Pancreas (tissue), 10 donors: ENCODE results near the gene SDK1. TPM values are rescaled to one million over a fixed set of nuclear protein-coding genes. Genes with fewer than 3 reads are reported as not detected.
A peak's percentile ranks its signal among the peaks of the same experiment; 100 is the strongest.

Experiments
- ATAC-seq, 4 donors: fragments of 200-7000 bp; cut with Tn5 transposase; one replicate each; pipeline versions ENCODE4 v1.8.0 to v1.9.1; 2020; ENCODE audit warnings: mild to moderate bottlenecking in 4 of 4, moderate library complexity in 4 of 4
- DNase-seq, 6 donors: peaks; one replicate each; pipeline ENCODE4 v3.0.0-alpha.2; 2020
- FAIRE-seq: peaks from 2 replicates; lab custom pipeline; 2012; peaks lifted over from hg19 to GRCh38; lab: Jason Lieb, UNC
- H3K27ac ChIP-seq, 4 donors: fragments of 200-600 bp; sonication (generic); 1 replicate in 3 of 4; 2 replicates in 1 of 4; pipeline versions ENCODE4 v1.5.0 to v1.8.0; 2020
- H3K27me3 ChIP-seq, 4 donors: fragments of 200-600 bp; one replicate each; pipeline ENCODE4 v1.8.0; 2021
- H3K36me3 ChIP-seq, 3 donors: fragments of 200-600 bp; sonication (generic) in 1 of 3; one replicate each; pipeline versions ENCODE4 v1.5.0 to v1.8.0; 2020 to 2021
- H3K4me1 ChIP-seq, 3 donors: fragments of 200-600 bp; one replicate each; pipeline ENCODE4 v1.8.0; 2021
- H3K4me3 ChIP-seq, 4 donors: fragments of 200-600 bp; sonication (generic) in 2 of 4; one replicate each; pipeline versions ENCODE4 v1.5.0 to v1.8.0; 2020 to 2021
- H3K9me3 ChIP-seq, 4 donors: fragments of 200-600 bp; one replicate each; pipeline ENCODE4 v1.8.0; 2021
- CTCF ChIP-seq, 4 donors: fragments of 200-600 bp; sonication (generic) in 3 of 4; IDR thresholded peaks; one replicate each; pipeline versions ENCODE4 v1.5.0 to v1.8.0; 2021; ENCODE audit warnings: antibody characterized with exemption in 4 of 4
- WGBS, 2 donors: extraction: QIAGEN DNeasy Blood & Tissue Kit; methylation state at CpG; one replicate each; pipeline ENCODE4 v1.1.7; 2013; 5-methylcytosine and 5-hydroxymethylcytosine counted together
- intact Hi-C, 3 donors: fragments of 100-400 bp; cut with DNase I; formaldehyde crosslinking; loops; one replicate each; pipeline versions ENCODE4 v1.11.1 to v1.14.2; 2022
- polyA plus RNA-seq, 2 donors: library from polyadenylated mRNA; stranded (reverse); fragments of 200-250 nt; gene quantifications; one replicate each; pipeline ENCODE4 v1.2.3, GENCODE V29; 2013
- total RNA-seq, 6 donors: library from RNA; stranded (reverse); fragmentation: NEBNext Ultra II Directional in 4 of 6; extraction: Animal tissue kit (Norgen Biotek cat#: 25700) in 4 of 6; gene quantifications; one replicate each; pipeline versions ENCODE4 v1.2.1 to v1.2.4, GENCODE V29; 2021 to 2023
- donor health status: healthy with polysubstance abuse.
- donor health status: DM: no; HTN: no; CAD: no; lungs with moderate emphysema.
- donor health status: DM: no; HTN: no; CAD: no.
- donor health status: control.
- donor health status: control.
- donor health status: Bipolar disorder and iron deficiency.
- donor health status: DM: yes; HTN: yes; CAD: no.
- donor health status: DM: no; HTN: no; CAD: no.
- donor health status: DM: no; HTN: no; CAD: no.
- donor health status: DM: yes; HTN: yes; CAD: no.

The SDK1 gene
- total and polyA plus RNA-seq, 8 donors: 10.8 to 30.8 (median 19.8) TPM

- DNase-seq (no peak), FAIRE-seq (no peak), ATAC-seq (no peak)
- H3K27ac ChIP-seq: no peak overlapping the region
- H3K36me3 ChIP-seq: no peaks in the 10 kb centered on the region
- intact Hi-C loops: no loop called here
- TF ChIP-seq CTCF (IDR thresholded peaks at IDR 0.05): no peak
- peaks cover 0 to 4% (median 0%) of the 10 kb centered on the region in 3 donors for H3K4me1 ChIP-seq
- H3K9me3 ChIP-seq: no peaks in the 10 kb centered on the region
- no peaks in the 10 kb centered on the region for H3K27me3 ChIP-seq
- H3K4me3 ChIP-seq: no peak overlapping the region
- 76 to 85% methylated on average over 8 of the region's 8 CpGs for WGBS, 2 donors
Measured at GRCh38 chr7:3297105-3297819, 3.8 kb upstream of the SDK1 start.

- no peak for TF ChIP-seq CTCF (IDR thresholded peaks at IDR 0.05)
- FAIRE-seq (no peak), ATAC-seq (peak; percentile 21 to 40 (median 29)), DNase-seq (peak in 2 of 6 donors; percentile 71 to 82)
- Histone ChIP-seq H3K4me3 (peak overlapping the region; percentile 29 to 73 (median 52)), H3K9me3 (no peaks in the 10 kb centered on the region), H3K27ac (peak overlapping the region in 2 of 4 donors; percentile 47 to 53), H3K4me1 (peaks cover 0 to 9% (median 0%) of the 10 kb centered on the region in 3 donors), H3K36me3 (no peaks in the 10 kb centered on the region), H3K27me3 (no peaks in the 10 kb centered on the region)
- intact Hi-C loops: loop anchor here in 1 of 3 donors (10.0 kb wide), 1 partner anchor 595 kb away; no protein-coding TSS in a partner anchor
- 1% methylated on average over 20 of the region's 20 CpGs for WGBS, 2 donors
Measured at GRCh38 chr7:3300221-3300650, 816 bp upstream of the SDK1 start.

GRCh38 chr7:3301449-3301731 is 338 bp downstream of the SDK1 start:
- intact Hi-C loops: loop anchor here in 1 of 3 donors (10.0 kb wide), 1 partner anchor 593 kb away; no protein-coding TSS in a partner anchor
- H3K27me3 ChIP-seq: no peaks in the 10 kb centered on the region
- H3K4me3 ChIP-seq: peak overlapping the region; percentile 31 to 73 (median 51)
- H3K36me3 ChIP-seq: no peaks in the 10 kb centered on the region
- peak overlapping the region in 1 of 4 donors; percentile 55 for H3K27ac ChIP-seq
- no peak for DNase-seq
- no peak for TF ChIP-seq CTCF (IDR thresholded peaks at IDR 0.05)
- 0 to 1% methylated on average over 14 to 56 of the region's 56 CpGs for WGBS, 2 donors
- FAIRE-seq: no peak
- no peaks in the 10 kb centered on the region for H3K9me3 ChIP-seq
- peaks cover 0 to 9% (median 0%) of the 10 kb centered on the region in 3 donors for H3K4me1 ChIP-seq
- peak in 1 of 4 donors; percentile 2 for ATAC-seq

- intact Hi-C loops: loop anchor here in 1 of 3 donors (10.0 kb wide), 1 partner anchor 593 kb away; no protein-coding TSS in a partner anchor
- Histone ChIP-seq H3K27ac (peak overlapping the region; percentile 16 to 60 (median 53)), H3K9me3 (no peaks in the 10 kb centered on the region), H3K36me3 (no peaks in the 10 kb centered on the region), H3K4me3 (peak overlapping the region; percentile 61 to 76 (median 67)), H3K4me1 (peaks cover 0 to 9% (median 0%) of the 10 kb centered on the region in 3 donors), H3K27me3 (no peaks in the 10 kb centered on the region)
- peak in 3 of 4 donors; percentile 21 to 49 (median 34) for ATAC-seq
- 1% methylated on average over 45 of the region's 45 CpGs for WGBS, 2 donors
- no peak for TF ChIP-seq CTCF (IDR thresholded peaks at IDR 0.05)
- no peak for FAIRE-seq
- DNase-seq: peak; percentile 26 to 76 (median 50)
Measured at GRCh38 chr7:3301831-3302618, 973 bp downstream of the SDK1 start.
